Naive thymus-derived CD4-positive, alpha-beta T cell (primary cell): Measurements from ENCODE around the gene SH3D19. TPM values are rescaled to one million over a fixed set of nuclear protein-coding genes. Genes with fewer than 3 reads are reported as not detected.
"Not testable (repeated sequence)": the region's sequence is repeated elsewhere in the genome, so short reads cannot be mapped to it uniquely, and the experiment has no call there.

ENCODE experiments used
- ATAC-seq: fragments of 150-1000 bp; cut with Tn5 transposase; 2 replicates; pipeline ENCODE4 v1.10.0; 2021; ENCODE audit warnings: mild to moderate bottlenecking, moderate library complexity
- CTCF ChIA-PET: fragments of 350-600 bp; sonication (Branson Sonifier 250); formaldehyde crosslinking; loops from one replicate; lab custom pipeline; 2021; ENCODE audit warnings: antibody characterized with exemption; lab: Charles Lee
- POLR2A ChIA-PET: fragments of 350-600 bp; sonication (Branson Sonifier 250); formaldehyde crosslinking; loops from one replicate; lab custom pipeline; 2021; ENCODE audit warnings: antibody characterized with exemption, inconsistent platforms; lab: Charles Lee
- DNase-seq, 9 donors: peaks; one replicate each; pipeline versions ENCODE4 v3.0.0 to v3.0.0-alpha.2; 2020 to 2022; ENCODE audit warnings: mixed read lengths in 1 of 9
- H3K27ac ChIP-seq: one replicate; pipeline ENCODE4 v1.7.0; 2013; ENCODE audit warnings: mild to moderate bottlenecking, low read depth, low read length, moderate library complexity
- H3K27me3 ChIP-seq, 2 donors: one replicate each; pipeline ENCODE4 v1.7.0; 2013; ENCODE audit warnings: low read length in 2 of 2, mild to moderate bottlenecking in 2 of 2, moderate library complexity in 2 of 2; ENCODE audit not compliant: control insufficient read depth in 2 of 2, insufficient read depth in 2 of 2
- H3K36me3 ChIP-seq, 3 experiments: 1 replicate in 2 of 3; 2 replicates in 1 of 3; pipeline ENCODE4 v1.7.0; 2013; ENCODE audit warnings: low read length in 3 of 3, mild to moderate bottlenecking in 3 of 3, moderate library complexity in 1 of 3; ENCODE audit not compliant: insufficient read depth in 3 of 3, control insufficient read depth in 2 of 3
- H3K4me1 ChIP-seq, 2 donors: one replicate each; pipeline ENCODE4 v1.7.0; 2013; ENCODE audit warnings: low read length in 2 of 2, mild to moderate bottlenecking in 2 of 2, moderate library complexity in 1 of 2; ENCODE audit not compliant: control insufficient read depth in 2 of 2, insufficient read depth in 2 of 2
- H3K4me3 ChIP-seq: 2 replicates; pipeline ENCODE4 v1.7.0; 2013; ENCODE audit warnings: mild to moderate bottlenecking, low read length
- H3K9me3 ChIP-seq, 3 experiments: 1 replicate in 2 of 3; 2 replicates in 1 of 3; pipeline ENCODE4 v1.7.0; 2013; ENCODE audit warnings: low read length in 3 of 3; ENCODE audit not compliant: control insufficient read depth in 2 of 3
- H3K27ac Mint-ChIP-seq, 9 donors: one replicate each; pipeline ENCODE4 v1.8.0; 2020 to 2022; ENCODE audit warnings: mixed read lengths in 9 of 9, mild to moderate bottlenecking in 8 of 9, moderate library complexity in 5 of 9, inconsistent platforms in 2 of 9
- H3K27me3 Mint-ChIP-seq, 5 donors: one replicate each; pipeline ENCODE4 v1.8.0; 2021 to 2022; ENCODE audit warnings: mixed read lengths in 5 of 5, mild to moderate bottlenecking in 1 of 5
- H3K36me3 Mint-ChIP-seq, 5 donors: one replicate each; pipeline ENCODE4 v1.8.0; 2020 to 2022; ENCODE audit warnings: mixed read lengths in 5 of 5, mild to moderate bottlenecking in 3 of 5, inconsistent platforms in 1 of 5
- H3K4me1 Mint-ChIP-seq, 7 donors: one replicate each; pipeline ENCODE4 v1.8.0; 2020 to 2022; ENCODE audit warnings: mixed read lengths in 7 of 7, mild to moderate bottlenecking in 3 of 7, inconsistent platforms in 1 of 7
- H3K4me3 Mint-ChIP-seq, 10 donors: one replicate each; pipeline ENCODE4 v1.8.0; 2020 to 2022; ENCODE audit warnings: mild to moderate bottlenecking in 10 of 10, mixed read lengths in 10 of 10, moderate library complexity in 6 of 10, inconsistent platforms in 2 of 10
- H3K9me3 Mint-ChIP-seq, 11 donors: one replicate each; pipeline ENCODE4 v1.8.0; 2020 to 2022; ENCODE audit warnings: mixed read lengths in 11 of 11, mild to moderate bottlenecking in 4 of 11, inconsistent platforms in 1 of 11, moderate library complexity in 1 of 11
- intact Hi-C, 2 donors: fragments of 100-400 bp; cut with micrococcal nuclease; formaldehyde crosslinking; loops; one replicate each; pipeline ENCODE4 v1.15.1; 2023
- polyA plus RNA-seq, 2 donors: library from polyadenylated mRNA; unstranded; fragments of 300-500 nt; fragmentation: Illumina TruSeq; gene quantifications; one replicate each; pipeline ENCODE4 v1.2.3, GENCODE V29; 2021
- total RNA-seq, 6 experiments: library from RNA in 5 of 6; stranded (reverse) in 5 of 6; gene quantifications; 1 replicate in 5 of 6; 2 replicates in 1 of 6; pipeline ENCODE4 v1.2.3 and lab custom pipeline; 2021 to 2026

Gene SH3D19
- total and polyA plus RNA-seq, 7 experiments from 2014 or later: 0.66 to 1.8 (median 1.0) TPM; not detected in 2

GRCh38 chr4:151239608-151240007, 85.8 kb downstream of the SH3D19 start:
- intact Hi-C loops: no loop called here
- H3K4me1 Mint-ChIP-seq: no peaks in the 10 kb centered on the region
- no peaks in the 10 kb centered on the region for H3K36me3 Mint-ChIP-seq
- no peaks in the 10 kb centered on the region for H3K4me1 ChIP-seq
- H3K27me3 Mint-ChIP-seq: peaks cover 9 to 29% (median 24%) of the 10 kb centered on the region in 5 donors
- no peak overlapping the region for H3K27ac Mint-ChIP-seq
- CTCF ChIA-PET: interaction anchor here (0.6 kb wide), 1 partner anchor 41 kb away, joined by 4 read pairs; no protein-coding TSS in a partner anchor
- H3K36me3 ChIP-seq: no peaks in the 10 kb centered on the region
- no peak overlapping the region for H3K4me3 ChIP-seq
- ATAC-seq: no peak
- no peaks in the 10 kb centered on the region for H3K27me3 ChIP-seq
- DNase-seq: no peak
- no peaks in the 10 kb centered on the region for H3K9me3 Mint-ChIP-seq
- POLR2A ChIA-PET: no interaction called here
- H3K4me3 Mint-ChIP-seq: no peak overlapping the region
- no peaks in the 10 kb centered on the region for H3K9me3 ChIP-seq
- H3K27ac ChIP-seq: no peak overlapping the region

GRCh38 chr4:151238477-151238876, 86.9 kb downstream of the SH3D19 start:
- Mint-ChIP-seq H3K27me3 (peaks cover 7 to 29% (median 24%) of the 10 kb centered on the region in 5 donors), H3K36me3 (no peaks in the 10 kb centered on the region), H3K9me3 (no peaks in the 10 kb centered on the region), H3K4me1 (no peaks in the 10 kb centered on the region), H3K4me3 (no peak overlapping the region), H3K27ac (no peak overlapping the region)
- no peak for ATAC-seq
- ChIA-PET POLR2A (interaction anchor here (0.6 kb wide), 1 partner anchor 120 kb away, joined by 3 read pairs; no protein-coding TSS in a partner anchor), CTCF (no interaction called here)
- H3K27ac ChIP-seq: no peak overlapping the region
- H3K4me3 ChIP-seq: no peak overlapping the region
- no peak for DNase-seq
- no peaks in the 10 kb centered on the region for H3K9me3 ChIP-seq
- H3K36me3 ChIP-seq: no peaks in the 10 kb centered on the region
- no peaks in the 10 kb centered on the region for H3K27me3 ChIP-seq
- intact Hi-C loops: no loop called here
- no peaks in the 10 kb centered on the region for H3K4me1 ChIP-seq

- no peak overlapping the region for H3K27ac ChIP-seq
- H3K9me3 ChIP-seq: no peaks in the 10 kb centered on the region
- no peaks in the 10 kb centered on the region for H3K27me3 ChIP-seq
- H3K4me1 ChIP-seq: no peaks in the 10 kb centered on the region
- H3K4me3 ChIP-seq: no peak overlapping the region
- no peaks in the 10 kb centered on the region for H3K36me3 Mint-ChIP-seq
- H3K4me3 Mint-ChIP-seq: no peak overlapping the region
- no peak for DNase-seq
- no peak overlapping the region for H3K27ac Mint-ChIP-seq
- no peak for ATAC-seq
- intact Hi-C loops: no loop called here
- CTCF ChIA-PET: no interaction called here
- H3K4me1 Mint-ChIP-seq: no peaks in the 10 kb centered on the region
- H3K27me3 Mint-ChIP-seq: peaks cover 2 to 29% (median 28%) of the 10 kb centered on the region in 5 donors
- no peaks in the 10 kb centered on the region for H3K9me3 Mint-ChIP-seq
- POLR2A ChIA-PET: no interaction called here
- no peaks in the 10 kb centered on the region for H3K36me3 ChIP-seq
Measured at GRCh38 chr4:151236036-151236435, 89.4 kb downstream of the SH3D19 start.

GRCh38 chr4:151235373-151235772, 90.0 kb downstream of the SH3D19 start:
- POLR2A ChIA-PET, H3K36me3 Mint-ChIP-seq, H3K4me3 Mint-ChIP-seq, DNase-seq, H3K36me3 ChIP-seq, H3K27ac Mint-ChIP-seq, H3K4me1 Mint-ChIP-seq, intact Hi-C loops, CTCF ChIA-PET, H3K27me3 ChIP-seq, H3K9me3 ChIP-seq, H3K4me3 ChIP-seq, H3K4me1 ChIP-seq, H3K9me3 Mint-ChIP-seq, ATAC-seq, H3K27ac ChIP-seq: not testable (repeated sequence)
- H3K27me3 Mint-ChIP-seq: peaks cover 2 to 25% (median 24%) of the 10 kb centered on the region in 5 donors

- H3K9me3 Mint-ChIP-seq: no peaks in the 10 kb centered on the region
- no peak overlapping the region for H3K4me3 Mint-ChIP-seq
- Histone ChIP-seq H3K4me3 (no peak overlapping the region), H3K27ac (no peak overlapping the region), H3K36me3 (no peaks in the 10 kb centered on the region), H3K9me3 (no peaks in the 10 kb centered on the region), H3K4me1 (no peaks in the 10 kb centered on the region), H3K27me3 (no peaks in the 10 kb centered on the region)
- CTCF ChIA-PET: no interaction called here
- intact Hi-C loops: no loop called here
- peaks cover 2 to 24% (median 9%) of the 10 kb centered on the region in 5 donors for H3K27me3 Mint-ChIP-seq
- H3K27ac Mint-ChIP-seq: no peak overlapping the region
- POLR2A ChIA-PET: no interaction called here
- DNase-seq: no peak
- H3K4me1 Mint-ChIP-seq: no peaks in the 10 kb centered on the region
- H3K36me3 Mint-ChIP-seq: no peaks in the 10 kb centered on the region
- ATAC-seq: no peak
Measured at GRCh38 chr4:151233600-151233999, 91.8 kb downstream of the SH3D19 start.

GRCh38 chr4:151231915-151232595, 93.3 kb downstream of the SH3D19 start:
- peaks cover 6 to 25% (median 10%) of the 10 kb centered on the region in 5 donors for H3K27me3 Mint-ChIP-seq
- no peak overlapping the region for H3K27ac ChIP-seq
- no peak for ATAC-seq
- no peaks in the 10 kb centered on the region for H3K9me3 Mint-ChIP-seq
- no peaks in the 10 kb centered on the region for H3K36me3 ChIP-seq
- no peaks in the 10 kb centered on the region for H3K4me1 ChIP-seq
- CTCF ChIA-PET: no interaction called here
- POLR2A ChIA-PET: no interaction called here
- intact Hi-C loops: no loop called here
- H3K4me1 Mint-ChIP-seq: no peaks in the 10 kb centered on the region
- H3K27me3 ChIP-seq: no peaks in the 10 kb centered on the region
- no peak for DNase-seq
- H3K9me3 ChIP-seq: no peaks in the 10 kb centered on the region
- no peaks in the 10 kb centered on the region for H3K36me3 Mint-ChIP-seq
- no peak overlapping the region for H3K4me3 ChIP-seq
- no peak overlapping the region for H3K4me3 Mint-ChIP-seq
- no peak overlapping the region for H3K27ac Mint-ChIP-seq
